ENCODE measurements around the gene PRR4.

Gene PRR4

GRCh38 chr12:10824957-10825356 is 24.3 kb downstream of the PRR4 start:
- DNase-seq, result no peak
- no peak overlapping the region for H3K27ac ChIP-seq
- TF ChIP-seq CTCF (IDR thresholded peaks at IDR 0.05; ENCODE audit: low read depth, low read length), result no peak
- no peak overlapping the region for H3K4me3 ChIP-seq (ENCODE audit: low read depth, low read length)
- no peaks in the 10 kb centered on the region for H3K36me3 ChIP-seq
- no peaks in the 10 kb centered on the region for H3K27me3 ChIP-seq (ENCODE audit: insufficient read depth, low read depth, severe bottlenecking)
- H3K9me3 ChIP-seq (ENCODE audit: severe bottlenecking), result no peaks in the 10 kb centered on the region

- no peak for TF ChIP-seq CTCF (IDR thresholded peaks at IDR 0.05; ENCODE audit: low read depth, low read length)
- H3K9me3 ChIP-seq (ENCODE audit: severe bottlenecking), result no peaks in the 10 kb centered on the region
- H3K4me3 ChIP-seq (ENCODE audit: low read depth, low read length), result no peak overlapping the region
- no peak overlapping the region for H3K27ac ChIP-seq
- no peaks in the 10 kb centered on the region for H3K27me3 ChIP-seq (ENCODE audit: insufficient read depth, low read depth, severe bottlenecking)
- H3K36me3 ChIP-seq, result no peaks in the 10 kb centered on the region
- DNase-seq, result no peak
Observed at GRCh38 chr12:10811883-10812536, 37.3 kb downstream of the PRR4 start.

- TF ChIP-seq CTCF (IDR thresholded peaks at IDR 0.05; ENCODE audit: low read depth, low read length), result no peak
- no peak within 1 kb of the TSS for H3K27ac ChIP-seq
Observed at GRCh38 chr12:10810068-10810467, 39.2 kb downstream of the PRR4 start, which contains the start of gene TAS2R9. Gene TAS2R9, minus strand, starts transcription at chr12:10810168. Its CDS starts 93 bp downstream, at chr12:10810075.

GRCh38 chr12:10807186-10807585 is 42.1 kb downstream of the PRR4 start, which contains the start of gene TAS2R8:
Gene TAS2R8, minus strand, starts transcription at chr12:10807286. Its CDS starts 306 bp downstream, at chr12:10806980.
- Histone ChIP-seq H3K27me3 (ENCODE audit: insufficient read depth, low read depth, severe bottlenecking) (no peaks in the 10 kb centered on the region), H3K9me3 (ENCODE audit: severe bottlenecking) (no peaks in the 10 kb centered on the region), H3K4me3 (ENCODE audit: low read depth, low read length) (no peak within 1 kb of the TSS), H3K27ac (no peak within 1 kb of the TSS), H3K36me3 (no peaks in the 10 kb centered on the region)
- DNase-seq, result no peak
- no peak for TF ChIP-seq CTCF (IDR thresholded peaks at IDR 0.05; ENCODE audit: low read depth, low read length)

More at GRCh38 chr12:10810068-10810467, 39.2 kb downstream of the PRR4 start, which contains the start of gene TAS2R9:
- Histone ChIP-seq H3K4me3 (ENCODE audit: low read depth, low read length) (no peak within 1 kb of the TSS), H3K27me3 (ENCODE audit: insufficient read depth, low read depth, severe bottlenecking) (no peaks in the 10 kb centered on the region), H3K36me3 (no peaks in the 10 kb centered on the region), H3K9me3 (ENCODE audit: severe bottlenecking) (no peaks in the 10 kb centered on the region)
- DNase-seq, result no peak

GRCh38 chr12:10802587-10802986 is 46.7 kb downstream of the PRR4 start, which contains the start of gene TAS2R7:
Gene TAS2R7, minus strand, starts transcription at chr12:10802627. Its CDS starts 57 bp downstream, at chr12:10802570.
- no peak for DNase-seq

More at GRCh38 chr12:10802587-10802986, 46.7 kb downstream of the PRR4 start, which contains the start of gene TAS2R7:
- no peaks in the 10 kb centered on the region for H3K27me3 ChIP-seq (ENCODE audit: insufficient read depth, low read depth, severe bottlenecking)
- H3K36me3 ChIP-seq, result no peaks in the 10 kb centered on the region
- H3K27ac ChIP-seq, result no peak within 1 kb of the TSS
- no peak for TF ChIP-seq CTCF (IDR thresholded peaks at IDR 0.05; ENCODE audit: low read depth, low read length)
- no peak within 1 kb of the TSS for H3K4me3 ChIP-seq (ENCODE audit: low read depth, low read length)
- no peaks in the 10 kb centered on the region for H3K9me3 ChIP-seq (ENCODE audit: severe bottlenecking)

Data from WERI-Rb-1 (cell line).